NCI-H748 (cell line): ENCODE measurements around the gene MAMDC2.

Experiments
- DNase-seq: peaks from one replicate; lab custom pipeline; 2025; ENCODE audit not compliant: unreplicated experiment; lab: John Stamatoyannopoulos, UW

The MAMDC2 gene

DNA sequence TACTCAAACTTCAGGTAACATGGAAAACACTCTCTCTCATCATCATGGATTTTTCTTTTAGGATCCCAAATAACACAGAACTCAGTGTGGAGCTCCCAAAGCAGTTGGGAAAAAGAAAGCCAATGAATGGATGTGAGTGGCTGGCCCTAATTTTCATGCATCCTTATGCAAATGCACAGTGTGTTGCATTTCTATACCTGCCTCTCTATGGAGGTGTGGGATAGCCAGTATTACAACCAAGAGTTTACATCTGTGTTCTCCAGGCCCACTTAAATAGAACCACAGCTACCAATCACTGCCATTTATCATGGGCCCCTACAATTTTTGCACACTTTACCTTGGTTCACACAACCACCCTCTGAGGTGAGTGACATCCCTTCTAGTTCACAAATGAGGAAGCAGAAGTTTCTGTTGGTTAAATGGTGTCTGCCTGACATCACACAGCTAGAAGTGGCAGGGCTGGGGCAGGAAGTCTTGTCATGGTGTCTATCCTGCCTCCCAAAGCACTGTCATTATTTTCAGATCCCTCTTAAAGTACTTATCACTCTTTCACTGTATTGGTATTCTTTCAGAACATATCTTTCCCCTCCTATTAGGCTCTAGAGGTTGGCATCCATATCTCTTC is 17.3 kb downstream of the MAMDC2 start:
- DNase-seq, result no peak

DNA sequence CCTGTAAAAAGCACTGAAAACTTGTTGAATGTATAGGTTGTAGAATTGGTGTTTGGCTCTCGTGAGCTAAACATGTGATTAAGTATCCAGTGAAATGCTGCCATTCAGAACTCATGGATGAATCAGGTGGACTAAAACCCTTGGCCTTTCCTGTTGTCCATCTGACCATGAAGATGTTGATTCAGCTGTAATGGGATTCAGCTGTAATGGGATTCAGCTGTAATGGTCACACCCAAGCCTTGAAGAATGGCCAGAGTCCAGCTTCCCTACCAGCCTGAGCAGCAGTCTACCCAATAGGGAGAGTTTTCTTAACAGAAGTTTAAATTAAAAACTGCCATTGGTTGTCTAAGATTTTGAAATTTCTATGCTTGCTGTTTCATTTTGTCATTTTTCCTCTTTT is 18.1 kb downstream of the MAMDC2 start:
- peak; percentile 81 for DNase-seq

DNA sequence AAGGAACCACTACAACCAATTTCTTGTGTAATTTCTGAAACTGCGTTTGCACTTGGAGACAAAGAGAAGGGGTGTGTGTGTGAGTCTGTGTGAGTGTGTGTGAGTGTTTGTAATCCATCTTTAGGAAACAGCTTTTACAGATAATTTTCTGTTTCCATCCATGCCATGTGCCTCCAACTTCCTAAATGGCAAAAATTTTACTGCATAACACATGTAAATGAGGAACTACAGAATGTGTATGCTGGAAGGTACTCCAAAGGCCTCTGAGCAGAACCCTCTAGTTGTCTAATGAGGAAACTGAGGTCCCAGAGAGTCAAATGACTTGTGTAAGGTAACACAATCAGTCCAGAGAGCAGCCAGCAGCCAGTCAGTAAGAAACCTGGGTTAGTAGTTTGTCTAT is 20.8 kb downstream of the MAMDC2 start:
- DNase-seq, result no peak

DNA sequence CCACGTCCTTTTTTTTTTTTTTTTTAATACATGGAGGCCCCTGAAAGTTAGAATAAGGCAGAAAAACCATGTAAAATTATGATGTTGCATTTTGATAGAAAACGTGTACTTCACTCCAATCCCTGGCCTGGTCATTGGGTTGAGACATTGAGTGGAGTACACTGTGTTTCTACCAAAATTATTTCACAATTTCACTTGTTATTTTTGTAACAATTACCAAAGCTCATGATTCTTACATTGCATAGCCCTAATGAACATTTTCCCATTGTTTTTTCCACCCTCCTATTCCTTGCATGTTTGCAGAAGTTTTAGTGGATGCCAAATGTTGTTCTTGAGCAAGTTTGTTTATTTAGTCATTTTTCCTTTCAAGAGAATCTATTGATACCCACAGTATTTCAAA is 21.9 kb downstream of the MAMDC2 start:
- DNase-seq, result no peak

DNA sequence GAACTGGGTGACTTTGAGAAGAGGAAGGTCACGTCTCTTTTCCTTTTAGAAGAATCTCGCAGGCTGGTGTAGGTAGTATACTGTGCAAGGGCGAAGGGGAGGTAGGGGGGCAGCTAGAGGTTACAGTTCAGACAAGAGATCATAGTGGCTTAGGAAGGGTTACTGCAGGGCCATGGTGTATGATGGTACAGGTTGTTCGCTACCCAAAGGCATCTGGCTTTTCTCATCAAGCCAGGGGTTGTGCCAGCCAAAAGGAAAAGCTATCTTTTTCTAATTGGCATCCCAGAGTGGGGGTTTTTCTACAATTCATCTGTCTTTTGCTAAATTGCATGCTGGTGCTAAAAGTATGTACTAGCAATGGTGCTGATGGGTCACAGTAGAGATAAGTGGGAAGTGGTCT is 22.8 kb downstream of the MAMDC2 start:
- no peak for DNase-seq

DNA sequence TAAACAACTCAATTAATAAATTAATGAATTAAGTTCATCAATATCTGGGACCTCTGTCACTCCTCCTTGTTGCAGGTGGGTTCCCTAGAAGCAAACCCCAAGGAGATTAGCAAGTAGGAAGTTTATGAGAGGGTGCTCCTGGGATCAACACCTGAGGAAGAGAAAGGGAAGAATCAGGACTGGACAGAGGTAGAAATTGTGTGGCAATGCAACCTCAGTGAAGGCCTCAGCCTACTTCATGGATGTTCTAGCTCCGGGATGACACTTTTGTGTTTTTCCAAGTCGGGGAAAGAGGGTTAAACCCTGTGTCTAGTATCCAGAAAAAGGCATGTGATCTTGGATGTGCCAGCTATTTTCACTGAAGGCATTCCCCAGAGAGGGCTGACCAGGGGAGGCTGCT is 23.2 kb downstream of the MAMDC2 start:
- DNase-seq, result no peak

DNA sequence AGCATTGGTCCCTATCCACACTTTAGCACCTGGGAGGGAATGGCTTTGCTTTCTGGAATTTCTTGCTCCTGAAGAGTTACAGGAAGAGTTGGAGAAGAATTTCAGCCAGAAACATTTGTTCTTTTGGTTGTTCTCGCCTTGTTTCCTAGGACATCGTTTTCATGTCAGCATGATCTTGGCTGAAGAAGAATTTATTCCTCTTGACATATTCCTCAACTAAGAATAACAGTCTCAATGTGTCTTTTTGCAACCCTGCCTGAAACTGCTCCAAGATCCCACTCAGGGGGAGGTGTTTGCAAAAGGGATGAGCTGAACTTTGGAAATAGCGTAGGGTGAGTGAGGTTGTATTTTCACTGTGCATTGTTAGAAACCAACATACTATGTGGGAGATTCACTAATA is 26.1 kb downstream of the MAMDC2 start:
- no peak for DNase-seq

DNA sequence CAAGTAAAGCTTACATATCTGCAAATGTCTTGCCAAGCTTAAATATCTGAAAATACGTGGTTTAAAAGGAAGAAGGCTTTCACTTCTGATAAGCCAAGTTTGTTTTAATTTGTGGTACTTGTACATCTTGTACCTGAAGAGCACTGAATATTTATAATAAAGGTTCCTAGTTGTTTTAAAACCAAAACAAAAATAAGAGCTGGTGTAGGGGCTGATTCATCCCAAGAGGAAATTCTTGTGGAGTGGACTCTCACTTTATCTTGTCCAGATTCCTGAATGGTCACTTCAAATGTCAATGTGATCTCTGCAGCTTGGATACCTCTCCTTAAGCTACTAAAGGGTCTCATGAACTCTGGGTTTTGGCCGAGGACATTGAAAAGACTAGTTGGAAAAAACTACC is 29.5 kb downstream of the MAMDC2 start:
- DNase-seq, result no peak

DNA sequence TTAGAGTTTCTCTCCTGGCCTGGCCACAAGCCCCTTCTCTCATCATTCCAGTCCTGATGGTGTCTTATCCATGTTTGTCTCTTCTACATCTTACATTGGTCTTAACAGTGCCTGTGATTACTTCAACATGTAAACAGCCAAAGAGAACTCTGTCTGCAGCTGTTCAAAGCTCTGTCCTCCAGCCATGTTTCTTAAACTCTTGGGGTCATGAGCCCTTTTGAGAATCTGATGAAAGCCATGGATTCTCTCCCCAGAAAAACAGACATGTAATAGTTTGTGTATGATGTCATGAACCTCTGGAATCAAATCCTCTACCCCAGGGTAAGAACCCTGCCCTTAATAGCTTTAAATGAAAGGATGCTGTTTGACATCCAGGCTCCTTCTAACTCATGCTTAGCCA is 30.1 kb downstream of the MAMDC2 start:
- no peak for DNase-seq

DNA sequence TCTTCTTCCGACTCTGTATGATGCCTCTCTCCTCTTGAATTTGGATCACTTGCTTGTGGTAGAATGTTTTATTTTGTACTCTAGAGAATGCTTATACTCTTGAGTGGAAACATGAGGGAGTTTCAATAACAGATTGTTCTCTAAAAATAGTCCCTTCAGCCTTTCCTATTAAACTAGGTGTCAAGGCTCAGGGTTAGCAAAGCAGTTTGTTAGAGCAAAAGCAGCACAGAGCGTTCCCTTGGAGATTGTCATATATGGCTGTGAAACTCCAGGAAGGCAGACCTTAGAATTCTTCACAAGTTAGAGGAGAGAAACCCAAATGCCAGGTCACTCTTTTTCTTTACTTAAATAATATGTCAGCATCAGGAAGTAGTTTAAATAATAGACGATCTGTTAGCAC is 33.0 kb downstream of the MAMDC2 start:
- no peak for DNase-seq

DNA sequence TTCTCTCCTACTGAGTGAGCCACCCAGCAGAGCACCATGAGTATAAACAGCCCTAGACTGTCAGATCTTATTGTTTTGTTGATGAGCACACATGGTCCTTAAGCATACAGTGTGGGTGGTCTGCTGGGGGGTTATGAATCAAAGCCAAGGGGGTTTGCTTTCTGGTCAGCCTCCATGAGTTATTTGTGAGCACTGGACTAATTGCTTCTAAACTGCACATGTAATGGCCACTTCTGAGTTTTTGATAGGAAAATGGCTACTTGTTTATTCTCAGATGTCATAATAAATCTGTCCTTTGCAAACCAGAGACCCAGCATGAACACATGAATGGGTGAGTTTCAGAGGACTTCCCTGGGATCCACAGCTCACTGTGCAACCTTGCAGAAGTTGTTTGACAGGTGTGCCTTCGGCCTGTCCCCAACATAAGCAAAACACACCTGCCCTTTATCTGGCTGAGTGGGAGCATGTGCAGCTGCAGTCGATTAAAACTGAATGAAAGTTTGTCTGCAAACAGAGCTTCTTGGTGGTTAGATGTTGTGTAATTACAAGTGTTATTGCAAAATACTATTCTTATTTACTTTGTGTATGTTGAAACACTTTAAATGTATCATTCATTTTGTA is 35.9 kb downstream of the MAMDC2 start:
- DNase-seq, result peak; percentile 99

DNA sequence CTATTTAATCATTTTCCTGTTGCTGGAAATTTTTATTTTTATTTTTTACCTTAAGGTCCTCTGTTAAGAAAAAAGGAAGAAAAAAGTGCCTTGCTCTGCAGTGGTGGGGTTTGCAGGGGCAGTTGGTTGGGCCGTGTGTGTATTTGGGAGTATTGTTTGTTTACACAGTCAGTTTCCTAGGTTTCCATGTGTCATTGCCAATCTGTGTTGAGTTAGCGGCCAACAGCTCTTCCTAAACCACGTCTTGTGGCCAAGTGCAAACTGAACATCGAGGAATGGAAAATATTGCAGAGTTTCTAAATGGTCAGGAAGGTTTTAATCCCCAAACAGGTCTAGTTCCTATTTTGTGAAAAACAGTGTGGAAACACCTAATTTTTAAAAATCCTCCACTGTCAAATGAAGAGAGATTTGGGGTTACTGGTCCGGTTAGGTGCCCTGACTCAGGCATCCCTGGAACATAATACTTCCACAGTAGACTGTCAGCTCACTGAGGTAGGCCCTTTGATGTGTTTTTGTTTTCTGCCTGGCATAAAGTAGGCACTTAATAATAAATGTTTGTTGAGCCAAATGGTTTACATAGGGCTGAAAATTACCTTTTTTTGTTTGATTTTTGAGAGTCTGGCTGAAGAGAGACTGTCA is 37.0 kb downstream of the MAMDC2 start:
- peak; percentile 96 for DNase-seq

DNA sequence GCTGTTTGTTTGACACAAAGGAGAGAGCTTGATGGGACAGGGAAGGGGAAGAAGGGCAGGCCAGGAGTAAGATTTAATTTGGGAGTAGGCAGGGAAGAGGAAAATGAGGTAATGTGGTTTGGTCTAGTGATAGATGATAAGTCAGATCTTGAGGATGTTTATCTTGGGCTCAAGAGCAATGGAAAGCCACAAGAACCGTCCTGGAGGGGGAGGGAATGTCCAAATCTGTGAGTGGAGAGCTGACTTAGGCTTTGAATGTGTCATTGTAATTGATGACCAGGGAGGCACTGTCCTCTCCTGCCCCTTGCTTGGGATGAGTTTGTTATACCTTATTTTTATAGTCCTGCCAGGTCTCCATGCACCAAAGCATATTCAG is 37.5 kb downstream of the MAMDC2 start:
- DNase-seq, result peak; percentile 83

DNA sequence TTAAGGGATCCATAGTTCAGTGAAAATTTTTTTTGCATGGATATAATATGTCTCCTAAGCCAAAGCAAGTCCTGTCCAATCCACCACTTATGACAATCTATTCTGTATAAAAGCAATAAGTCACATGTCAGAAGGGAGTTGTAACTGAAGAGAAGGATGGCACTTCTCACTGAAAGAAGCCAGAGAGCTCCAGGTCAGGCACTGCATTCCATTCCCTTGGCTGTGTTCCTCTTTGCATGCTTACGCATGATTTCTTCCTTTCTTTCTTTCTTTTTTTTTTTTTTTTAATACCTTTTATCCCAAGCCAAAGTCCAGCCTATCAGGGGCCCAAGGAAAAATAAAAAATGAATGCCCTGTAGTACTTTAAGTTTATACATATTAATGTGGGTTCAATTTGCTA is 39.8 kb downstream of the MAMDC2 start:
- DNase-seq, result no peak

DNA sequence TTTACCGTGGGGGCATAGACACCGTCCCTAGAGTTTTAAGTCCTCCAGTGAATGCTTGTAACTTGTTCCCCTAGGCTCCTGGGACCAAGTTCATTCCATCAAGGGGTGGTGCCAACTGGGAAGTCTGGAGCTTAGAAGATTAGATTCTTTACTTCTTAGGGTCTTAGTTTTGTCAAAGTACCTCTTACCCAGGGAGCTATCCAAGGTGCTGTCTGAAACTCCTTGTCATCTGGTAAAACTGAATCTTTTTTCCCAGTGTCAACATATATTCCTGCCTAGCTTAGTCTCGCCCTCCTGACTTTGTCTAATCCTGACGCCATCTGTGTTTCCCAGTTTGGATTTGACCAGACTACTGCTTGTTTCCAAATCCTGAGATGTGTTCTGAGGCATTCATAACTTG is 41.6 kb downstream of the MAMDC2 start:
- no peak for DNase-seq

DNA sequence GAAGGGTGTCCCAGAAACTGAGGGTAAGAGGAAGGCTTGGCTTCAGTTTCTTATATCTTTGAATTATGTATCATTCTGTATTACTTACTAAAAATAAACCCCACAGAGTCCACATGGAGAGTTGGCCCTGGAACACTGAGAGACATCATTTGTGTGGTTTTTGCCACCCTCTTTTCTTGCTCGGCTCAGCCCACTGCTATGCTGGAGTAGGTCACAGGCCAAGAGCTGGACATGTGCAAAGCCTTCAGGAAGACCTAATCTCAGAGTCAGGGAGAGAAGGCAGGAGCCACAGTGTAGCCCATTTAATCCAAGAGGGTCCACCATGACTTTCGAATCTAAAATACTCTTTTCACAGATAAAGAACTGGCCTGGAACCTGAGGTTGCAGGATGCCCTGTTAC is 47.5 kb downstream of the MAMDC2 start:
- peak; percentile 50 for DNase-seq

DNA sequence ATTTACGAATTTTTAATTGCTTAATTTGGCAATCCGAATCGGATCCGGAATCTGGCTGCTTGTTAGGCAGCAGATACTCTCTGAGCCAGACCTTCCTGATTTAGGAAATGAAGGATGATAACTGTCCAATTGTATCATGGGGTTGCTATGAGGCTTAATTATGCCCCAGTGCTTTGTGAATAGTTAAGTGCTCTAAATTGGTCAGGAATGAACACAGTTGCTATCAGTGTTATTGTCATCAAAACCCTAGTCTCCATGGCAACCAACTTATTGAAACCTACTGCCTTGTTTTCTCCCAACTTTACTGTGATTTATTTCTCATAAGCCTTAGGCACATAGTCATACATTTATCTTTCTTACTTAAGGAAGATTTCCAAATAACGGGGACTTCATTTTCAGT is 47.9 kb downstream of the MAMDC2 start:
- DNase-seq, result peak; percentile 99

DNA sequence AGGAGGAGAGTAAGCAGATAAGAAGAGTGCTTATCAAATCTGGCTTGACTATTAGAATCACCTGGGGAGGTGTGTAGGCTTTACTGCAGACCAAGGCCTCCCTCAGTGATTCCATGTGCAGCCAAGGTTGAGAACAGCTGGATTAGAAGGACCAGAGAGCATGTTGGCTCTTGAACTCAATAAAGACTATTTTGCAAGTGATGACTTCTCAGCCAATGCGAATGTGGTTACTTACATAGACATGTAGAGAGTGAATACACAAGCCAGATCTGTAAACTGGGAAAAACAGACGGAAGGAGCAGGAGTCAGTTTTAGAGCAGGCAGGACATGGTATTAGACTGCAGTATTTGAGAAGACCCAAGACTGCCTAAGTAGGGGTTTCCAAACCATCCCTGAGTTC is 48.5 kb downstream of the MAMDC2 start:
- DNase-seq, result peak; percentile 98

DNA sequence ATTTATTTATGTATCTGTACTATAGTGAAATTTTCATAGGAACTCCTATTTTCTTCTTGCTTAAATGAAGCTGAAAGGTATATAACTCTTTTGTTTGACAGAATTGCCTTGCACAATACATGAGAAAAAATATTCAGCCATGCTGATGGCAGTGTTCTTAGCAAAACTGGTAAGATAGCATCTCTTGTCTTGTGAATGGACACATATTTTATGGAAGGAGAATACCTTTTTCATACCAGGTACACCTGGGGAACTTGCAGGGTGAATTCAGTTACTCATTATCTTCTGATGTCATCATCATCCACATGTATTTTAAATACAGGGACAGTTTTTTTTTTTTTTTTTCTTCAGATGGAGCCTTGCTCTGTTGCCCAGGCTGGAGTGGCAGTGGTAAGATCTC is 49.4 kb downstream of the MAMDC2 start:
- DNase-seq, result peak; percentile 31

DNA sequence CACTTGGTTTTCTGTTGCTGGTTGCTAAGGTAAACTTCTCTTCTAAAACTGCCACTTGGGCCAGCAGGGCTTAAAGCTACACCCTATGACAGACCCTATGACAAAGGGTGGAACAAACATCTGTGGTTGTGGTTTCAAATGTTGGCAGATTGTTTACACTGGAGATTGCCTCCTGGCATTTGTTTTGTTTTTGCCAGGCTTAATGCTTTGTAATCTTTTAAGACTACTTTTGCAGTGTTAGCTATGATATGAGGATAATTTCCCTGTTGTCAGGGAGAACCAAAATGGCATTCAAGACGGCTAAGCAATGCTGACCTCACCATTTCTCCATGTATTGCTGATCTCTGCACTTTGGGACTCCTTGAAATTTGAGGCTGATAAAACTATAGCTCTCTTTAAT is 50.3 kb downstream of the MAMDC2 start:
- DNase-seq, result peak; percentile 77

DNA sequence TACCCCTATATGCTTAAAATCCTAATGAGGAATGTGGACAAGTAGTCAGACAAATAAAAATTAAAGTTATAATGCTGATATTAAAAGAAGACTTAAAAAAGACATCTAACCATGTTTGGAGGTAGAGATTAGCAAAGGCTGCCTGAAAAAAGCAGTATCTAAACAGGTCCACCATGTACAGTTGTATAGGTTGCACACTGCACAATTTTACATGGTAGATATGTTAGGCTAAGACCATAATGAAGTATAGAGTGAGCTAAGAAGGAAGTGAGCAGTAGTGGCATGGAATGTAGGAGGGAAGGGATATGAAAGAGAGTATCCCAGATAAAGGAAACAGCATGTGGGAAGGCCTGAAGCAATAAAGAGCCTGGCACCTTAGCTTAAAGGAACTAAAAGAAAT is 51.1 kb downstream of the MAMDC2 start:
- DNase-seq, result no peak

DNA sequence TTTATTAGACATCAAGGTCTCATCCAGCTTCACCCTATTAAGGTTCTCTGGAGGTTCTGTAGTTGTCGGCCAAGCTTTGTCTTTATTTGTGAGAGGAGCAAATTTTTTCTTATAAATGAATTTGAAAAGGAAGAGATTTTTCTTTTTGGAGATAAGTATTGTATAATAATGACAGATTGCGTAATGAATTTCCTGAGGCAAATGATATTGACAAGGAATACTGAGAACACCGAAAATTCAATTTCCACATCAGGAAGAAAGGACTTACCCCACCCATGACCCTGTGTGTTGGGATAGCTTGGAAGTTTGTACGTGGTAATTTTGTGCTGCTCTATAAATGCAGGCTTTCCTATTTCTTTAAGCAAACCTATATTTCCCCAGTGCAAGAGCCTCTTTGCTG is 53.5 kb downstream of the MAMDC2 start:
- no peak for DNase-seq

DNA sequence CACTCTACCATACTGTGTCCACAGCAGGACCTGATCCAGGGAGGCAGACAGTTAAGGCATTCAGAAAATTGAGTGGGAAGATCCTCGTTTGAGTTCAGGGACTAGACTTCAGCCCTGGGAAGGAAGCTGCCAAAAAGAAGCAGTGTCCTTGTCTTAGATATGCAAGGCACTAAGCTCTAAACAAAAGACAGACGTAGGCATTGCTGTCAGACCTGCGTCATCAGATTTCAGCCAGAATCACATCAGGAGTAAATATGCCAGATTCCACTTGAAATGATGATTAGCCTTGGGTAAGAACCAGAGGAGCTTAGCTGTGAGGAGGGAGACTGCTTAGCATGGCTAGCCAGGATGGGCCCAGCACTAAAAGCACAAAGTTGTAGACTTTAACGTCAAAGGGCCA is 56.7 kb downstream of the MAMDC2 start:
- DNase-seq, result no peak
